Endothelial cell of umbilical vein (primary cell): ENCODE measurements around the gene ZIC4. TPM values are rescaled to one million over a fixed set of nuclear protein-coding genes. Genes with fewer than 3 reads are reported as not detected.

ENCODE experiments used
- BruUV-seq: library from RNA; stranded (reverse); fragments of 400-500 nt; replicated peaks from 2 replicates; lab custom pipeline; 2021; lab: Mats Ljungman, UMichigan
- CTCF ChIA-PET: fragments of 300-600, 350-600 bp; sonication (Branson Sonifier 250); formaldehyde crosslinking; loops from one replicate; lab custom pipeline; 2021; ENCODE audit warnings: antibody characterized with exemption, inconsistent platforms; lab: Charles Lee
- POLR2A ChIA-PET: fragments of 300-600, 350-600 bp; sonication (Branson Sonifier 250); formaldehyde crosslinking; loops from one replicate; lab custom pipeline; 2021; ENCODE audit warnings: antibody characterized with exemption, inconsistent platforms; lab: Charles Lee
- DNase-seq: peaks from one replicate; pipeline ENCODE4 v3.0.0-alpha.2; 2011; ENCODE audit warnings: low read depth, low spot score
- FAIRE-seq: peaks from 2 replicates; lab custom pipeline; 2011; peaks lifted over from hg19 to GRCh38; lab: Jason Lieb, UNC
- H2AFZ ChIP-seq: 2 replicates; pipeline ENCODE4 v1.6.0; 2012; ENCODE audit warnings: low read depth, low read length, control low read depth, inconsistent platforms
- H3K27ac ChIP-seq: 2 replicates; pipeline ENCODE4 v1.5.1; 2011; ENCODE audit warnings: low read depth, mild to moderate bottlenecking, control low read depth, low read length, moderate library complexity; ENCODE audit not compliant: insufficient read depth
- H3K27me3 ChIP-seq, 2 experiments: 2 replicates each; pipeline versions ENCODE4 v1.6.0 to v1.6.1; 2011; ENCODE audit warnings: low read length in 2 of 2, mixed read lengths in 1 of 2; ENCODE audit not compliant: control insufficient read depth in 2 of 2, insufficient read depth in 2 of 2
- H3K36me3 ChIP-seq, 2 experiments: 2 replicates in 1 of 2; 3 replicates in 1 of 2; pipeline ENCODE4 v1.5.1; 2011; ENCODE audit warnings: low read length in 2 of 2, mild to moderate bottlenecking in 1 of 2, moderate library complexity in 1 of 2; ENCODE audit not compliant: control insufficient read depth in 2 of 2, insufficient read depth in 2 of 2; ENCODE audit errors: extremely low read depth in 1 of 2
- H3K4me1 ChIP-seq: 3 replicates; pipeline ENCODE4 v1.5.1; 2011; ENCODE audit warnings: mild to moderate bottlenecking, low read length; ENCODE audit not compliant: control insufficient read depth, insufficient read depth; ENCODE audit errors: extremely low read depth
- H3K4me2 ChIP-seq: 2 replicates; pipeline ENCODE4 v1.6.1; 2011; ENCODE audit warnings: low read length, control low read depth, mixed read lengths; ENCODE audit not compliant: insufficient read depth
- H3K4me3 ChIP-seq, 3 experiments: fragments of 200-600 bp in 1 of 3; sonication (generic), shearing (Covaris generic) in 1 of 3; replicated peaks in 1 of 3; 2 replicates each; pipeline ENCODE4 v1.5.1; 2011 to 2016; ENCODE audit warnings: control low read depth in 3 of 3, low read length in 3 of 3, mild to moderate bottlenecking in 2 of 3, inconsistent platforms in 1 of 3, low read depth in 1 of 3, moderate library complexity in 1 of 3; ENCODE audit not compliant: insufficient read depth in 1 of 3
- H3K79me2 ChIP-seq: 2 replicates; pipeline ENCODE4 v1.6.0; 2012; ENCODE audit warnings: low read length, inconsistent platforms; ENCODE audit not compliant: control insufficient read depth, insufficient read depth
- H3K9ac ChIP-seq: replicated peaks from 2 replicates; pipeline ENCODE3; 2011; ENCODE audit warnings: low read length, control low read depth; ENCODE audit not compliant: insufficient read depth; ENCODE audit errors: extremely low read depth
- H3K9me1 ChIP-seq: replicated peaks from 3 replicates; pipeline ENCODE4 v1.6.0; 2011; ENCODE audit warnings: mild to moderate bottlenecking, low read length; ENCODE audit not compliant: control insufficient read depth, insufficient read depth; ENCODE audit errors: extremely low read depth
- H3K9me3 ChIP-seq: replicated peaks from 2 replicates; pipeline ENCODE4 v1.5.1; 2012; ENCODE audit warnings: low read length, inconsistent platforms; ENCODE audit not compliant: control insufficient read depth, insufficient read depth
- H4K20me1 ChIP-seq: replicated peaks from 2 replicates; pipeline ENCODE3; 2011; ENCODE audit warnings: mild to moderate bottlenecking, low read length; ENCODE audit not compliant: control insufficient read depth, insufficient read depth; ENCODE audit errors: extremely low read depth
- EZH2 ChIP-seq: IDR thresholded peaks from 2 replicates; pipeline ENCODE4 v1.6.1; 2012; ENCODE audit warnings: borderline replicate concordance, low read depth, mild to moderate bottlenecking, moderate library complexity, low read length, inconsistent platforms; ENCODE audit not compliant: severe bottlenecking
- JUN ChIP-seq: IDR thresholded peaks from 2 replicates; pipeline ENCODE4 v1.6.1; 2011; ENCODE audit warnings: borderline replicate concordance, low read depth; ENCODE audit not compliant: insufficient read length, insufficient read depth
- MYC ChIP-seq: IDR thresholded peaks from one replicate; pipeline ENCODE4 v1.6.1; 2011; ENCODE audit warnings: mild to moderate bottlenecking, low read depth, low read length
- POLR2A ChIP-seq: IDR thresholded peaks from 2 replicates; pipeline ENCODE4 v1.6.1; 2012; ENCODE audit warnings: low read depth, mild to moderate bottlenecking, control low read depth, low read length
- POLR2AphosphoS5 ChIP-seq: IDR thresholded peaks from 2 replicates; pipeline ENCODE4 v1.6.1; 2012; ENCODE audit warnings: low read depth, mild to moderate bottlenecking, control low read depth, low read length, moderate library complexity; ENCODE audit not compliant: insufficient read depth
- dilution Hi-C: fragments of 300-500 bp; cut with MboI; formaldehyde crosslinking; loops from one replicate; pipeline ENCODE4 v1.15.0; 2019; ENCODE audit warnings: low sequenced_read_pairs; ENCODE audit not compliant: extremely low pct_ligation_motif_present
- intact Hi-C: fragments of 100-400 bp; cut with micrococcal nuclease; formaldehyde crosslinking; loops from one replicate; pipeline ENCODE4 v1.10.0; 2022
- polyA plus RNA-seq, 4 experiments: library from polyadenylated mRNA; depleted of rRNA in 3 of 4; stranded (reverse) in 3 of 4; unstranded in 1 of 4; fragments of >200 nt; gene quantifications; 2 replicates each; pipeline versions ENCODE4 v1.2.1 to v1.2.3, GENCODE V29; 2011 to 2012; ENCODE audit warnings: missing spikeins in 1 of 4
- total RNA-seq: library from RNA; stranded (reverse); gene quantifications from 2 replicates; pipeline ENCODE4 v1.2.3, GENCODE V29; 2021
- TF ChIP-seq, protein P1 (sequence below): IDR thresholded peaks from 2 replicates; pipeline ENCODE4 v1.6.1; 2011; ENCODE audit not compliant: insufficient read depth, insufficient read length

The ZIC4 gene
- total and polyA plus RNA-seq, 2 donors (not counting 3 experiments of a cell fraction or from before 2014, with no cell fraction given), result not detected

DNA sequence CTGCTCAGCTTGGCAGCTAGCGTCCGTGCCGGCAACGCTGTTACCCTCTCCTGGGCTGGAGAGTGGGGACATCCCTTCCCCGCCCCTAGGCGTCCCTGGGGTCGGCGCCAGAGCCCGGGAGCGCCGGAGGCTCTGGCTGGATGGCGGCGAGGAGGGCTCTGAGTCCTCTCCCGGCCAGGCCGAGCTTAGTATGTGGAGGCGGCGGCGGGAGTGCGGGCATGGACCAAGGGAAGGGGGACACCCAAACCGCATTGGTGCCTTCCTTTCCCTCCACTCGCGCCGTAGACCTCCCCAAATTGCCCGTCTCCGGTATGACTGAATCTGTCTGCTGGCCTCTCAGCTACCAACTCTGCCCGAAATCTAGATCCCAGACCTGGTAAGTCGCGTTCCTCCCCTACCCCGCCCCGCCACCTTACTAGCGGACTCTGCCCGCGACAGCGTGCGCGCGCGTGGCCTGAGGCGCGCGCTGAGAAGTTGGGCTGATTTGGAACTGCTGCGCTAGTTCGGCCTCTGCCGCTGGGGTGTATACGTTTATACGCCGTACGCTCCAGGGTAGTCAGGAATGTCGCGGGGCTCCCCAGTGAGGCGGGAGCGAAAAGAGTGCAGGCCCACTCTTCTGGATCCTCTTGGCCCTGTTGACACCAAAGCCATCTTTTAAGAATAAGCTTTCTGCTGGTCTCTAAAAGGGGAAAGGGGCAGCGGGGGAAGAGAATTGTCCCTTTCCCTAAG, 15.0 kb upstream of the ZIC4 start:
- Histone ChIP-seq H3K27me3 (peaks cover 86 to 100% of the 10 kb centered on the region in 2 experiments), H4K20me1 (peaks cover 3% of the 10 kb centered on the region), H3K9ac (no peak overlapping the region), H2AFZ (no peak overlapping the region), H3K27ac (no peak overlapping the region), H3K4me2 (no peak overlapping the region), H3K4me1 (peaks cover 4% of the 10 kb centered on the region), H3K9me3 (no peaks in the 10 kb centered on the region), H3K9me1 (no peaks in the 10 kb centered on the region), H3K79me2 (no peaks in the 10 kb centered on the region), H3K4me3 (no peak overlapping the region), H3K36me3 (no peaks in the 10 kb centered on the region)
- intact Hi-C loops (no loop called here), dilution Hi-C loops (no loop called here)
- no peak for FAIRE-seq
- no peak for TF ChIP-seq POLR2A
- TF ChIP-seq EZH2, result peak; percentile 86
- ChIA-PET CTCF (interaction anchor here (1.2 to 1.5 kb wide), 2 partner anchors 38 to 57 kb away, joined by 3 to 4 read pairs; no protein-coding TSS in a partner anchor), POLR2A (no interaction called here)
- BruUV-seq, result no TSS peak
- DNase-seq, result no peak

DNA sequence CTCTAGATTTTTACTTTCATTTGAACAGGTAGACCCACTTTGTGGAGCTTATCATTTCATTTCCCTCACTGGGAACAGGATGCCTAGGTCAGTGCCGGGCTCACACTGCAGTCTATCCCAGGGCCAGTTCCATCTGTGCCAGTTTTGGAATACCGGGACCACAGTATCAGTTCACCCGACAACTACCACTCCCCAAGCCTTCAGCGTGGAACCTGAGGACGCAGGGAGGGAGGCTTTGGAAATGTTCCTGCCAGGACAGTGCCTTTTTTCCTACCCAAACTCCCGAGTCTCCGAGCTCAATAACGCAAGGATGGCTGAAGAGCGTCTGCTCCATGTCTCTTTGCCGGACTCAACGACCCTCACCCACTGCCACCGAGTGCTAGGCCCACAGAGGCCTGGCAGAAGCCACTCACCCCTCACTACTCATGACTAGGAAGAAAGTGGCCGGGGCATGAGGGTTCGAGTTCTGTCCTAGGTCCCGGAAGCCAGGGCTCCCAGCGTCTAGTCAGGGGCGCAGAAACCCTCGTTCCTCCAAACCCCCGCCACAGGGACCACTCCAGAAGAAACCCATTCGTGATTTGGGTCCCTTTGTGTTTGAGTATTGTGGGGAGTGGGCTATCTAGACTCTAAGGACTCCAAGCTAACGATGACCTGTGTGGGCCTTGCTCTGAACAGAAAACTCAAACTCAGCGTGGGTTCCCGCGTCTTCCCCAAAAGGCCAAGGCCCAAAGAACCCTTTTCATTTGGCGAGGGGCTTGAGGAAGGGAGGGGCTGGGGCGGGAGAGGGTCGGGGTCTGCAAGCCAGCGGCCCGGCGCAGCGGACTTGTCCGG, 14.2 kb upstream of the ZIC4 start:
- Histone ChIP-seq H3K9me1 (no peaks in the 10 kb centered on the region), H3K36me3 (no peaks in the 10 kb centered on the region), H3K9me3 (no peaks in the 10 kb centered on the region), H3K79me2 (no peaks in the 10 kb centered on the region), H3K4me1 (peaks cover 4% of the 10 kb centered on the region), H2AFZ (no peak overlapping the region), H3K27me3 (peaks cover 90 to 100% of the 10 kb centered on the region in 2 experiments), H3K4me3 (no peak overlapping the region), H3K9ac (no peak overlapping the region), H3K27ac (no peak overlapping the region), H4K20me1 (peaks cover 3% of the 10 kb centered on the region), H3K4me2 (no peak overlapping the region)
- ChIA-PET CTCF (interaction anchor here (1.5 kb wide), 1 partner anchor 57 kb away, joined by 3 read pairs; no protein-coding TSS in a partner anchor), POLR2A (no interaction called here)
- TF ChIP-seq, protein P1, sequence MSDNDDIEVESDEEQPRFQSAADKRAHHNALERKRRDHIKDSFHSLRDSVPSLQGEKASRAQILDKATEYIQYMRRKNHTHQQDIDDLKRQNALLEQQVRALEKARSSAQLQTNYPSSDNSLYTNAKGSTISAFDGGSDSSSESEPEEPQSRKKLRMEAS, result no peak
- TF ChIP-seq JUN, result no peak
- no peak for TF ChIP-seq MYC
- no peak for TF ChIP-seq POLR2AphosphoS5
- dilution Hi-C loops (no loop called here), intact Hi-C loops (no loop called here)
- FAIRE-seq, result no peak
- no peak for DNase-seq
- BruUV-seq, result no TSS peak
